IMR-90 (cell line): ENCODE data around the gene RBM45. TPM values are rescaled to one million over a fixed set of nuclear protein-coding genes. Genes with fewer than 3 reads are reported as not detected.

Experiments used
- ATAC-seq: fragments of 200-7000 bp; cut with Tn5 transposase; 2 replicates; pipeline ENCODE4 v1.9.1; 2020; ENCODE audit warnings: low read depth, mild to moderate bottlenecking, moderate library complexity
- BruUV-seq: library from RNA; stranded (reverse); fragments of 400-500 nt; replicated peaks from 2 replicates; lab custom pipeline; 2021; lab: Mats Ljungman, UMichigan
- CTCF ChIA-PET: fragments of 300-600 bp; formaldehyde crosslinking; extraction: SDS; loops from one replicate; lab custom pipeline; 2021; ENCODE audit warnings: antibody characterized with exemption; lab: Yijun Ruan, JAX
- POLR2A ChIA-PET: fragments of 300-600 bp; sonication (Branson Sonifier 250); formaldehyde crosslinking; loops from one replicate; lab custom pipeline; 2022; ENCODE audit warnings: antibody characterized with exemption; ENCODE audit not compliant: unreplicated experiment; lab: Charles Lee
- DNase-seq: peaks from one replicate; pipeline ENCODE4 v3.0.0; 2013
- H2AFZ ChIP-seq: replicated peaks from 2 replicates; pipeline ENCODE3; 2013; ENCODE audit warnings: low read length, mild to moderate bottlenecking; ENCODE audit not compliant: poor library complexity
- H2AK5ac ChIP-seq: 2 replicates; pipeline ENCODE4 v1.6.1; 2013; ENCODE audit warnings: low read depth, low read length, inconsistent platforms
- H2AK9ac ChIP-seq: replicated peaks from 2 replicates; pipeline ENCODE3; 2013; ENCODE audit warnings: mild to moderate bottlenecking, low read depth, low read length, moderate library complexity; ENCODE audit not compliant: poor library complexity
- H2BK120ac ChIP-seq: 2 replicates; pipeline ENCODE4 v1.6.1; 2013; ENCODE audit warnings: low read depth, low read length, inconsistent platforms
- H2BK15ac ChIP-seq: 3 replicates; pipeline ENCODE4 v1.6.1; 2013; ENCODE audit warnings: low read depth, low read length, inconsistent platforms
- H2BK20ac ChIP-seq: 2 replicates; pipeline ENCODE4 v1.6.1; 2013; ENCODE audit warnings: low read depth, mild to moderate bottlenecking, inconsistent platforms, low read length, moderate library complexity
- H2BK5ac ChIP-seq: 2 replicates; pipeline ENCODE4 v1.6.1; 2013; ENCODE audit warnings: mild to moderate bottlenecking, low read depth, low read length, inconsistent platforms; ENCODE audit not compliant: poor library complexity, severe bottlenecking
- H3K14ac ChIP-seq: replicated peaks from 2 replicates; pipeline ENCODE4 v1.6.1; 2013; ENCODE audit warnings: low read depth, low read length, inconsistent platforms
- H3K18ac ChIP-seq: 2 replicates; pipeline ENCODE4 v1.6.1; 2013; ENCODE audit warnings: low read depth, low read length, control low read depth
- H3K23ac ChIP-seq: 2 replicates; pipeline ENCODE4 v1.6.1; 2013; ENCODE audit warnings: low read depth, low read length, inconsistent platforms
- H3K27ac ChIP-seq: 2 replicates; pipeline ENCODE4 v1.5.1; 2013; ENCODE audit warnings: mild to moderate bottlenecking, control low read depth, low read length; ENCODE audit not compliant: insufficient read depth
- H3K27me3 ChIP-seq: 2 replicates; pipeline ENCODE4 v1.6.1; 2013; ENCODE audit warnings: low read length; ENCODE audit not compliant: control insufficient read depth, insufficient read depth
- H3K36me3 ChIP-seq: 2 replicates; pipeline ENCODE4 v1.6.1; 2013; ENCODE audit warnings: low read length, mixed read lengths; ENCODE audit not compliant: control insufficient read depth, insufficient read depth
- H3K4ac ChIP-seq: 2 replicates; pipeline ENCODE4 v1.6.1; 2013; ENCODE audit warnings: low read depth, low read length, inconsistent platforms
- H3K4me1 ChIP-seq: 2 replicates; pipeline ENCODE4 v1.6.1; 2013; ENCODE audit warnings: low read length, mixed read lengths; ENCODE audit not compliant: control insufficient read depth, insufficient read depth
- H3K4me2 ChIP-seq: 2 replicates; pipeline ENCODE4 v1.6.1; 2013; ENCODE audit warnings: low read depth, mild to moderate bottlenecking, control low read depth, low read length, moderate library complexity
- H3K4me3 ChIP-seq: 2 replicates; pipeline ENCODE4 v1.5.1; 2013; ENCODE audit warnings: low read depth, mild to moderate bottlenecking, control low read depth, low read length, moderate library complexity; ENCODE audit not compliant: insufficient read depth
- H3K56ac ChIP-seq: 2 replicates; pipeline ENCODE4 v1.6.1; 2013; ENCODE audit warnings: low read length, inconsistent platforms; ENCODE audit not compliant: insufficient read depth; ENCODE audit errors: extremely low read depth
- H3K79me1 ChIP-seq, 2 experiments: 2 replicates each; pipeline ENCODE4 v1.6.1; 2013; ENCODE audit warnings: low read length in 2 of 2, inconsistent platforms in 1 of 2, low read depth in 1 of 2
- H3K9ac ChIP-seq: 2 replicates; pipeline ENCODE4 v1.6.1; 2013; ENCODE audit warnings: low read depth, low read length, control low read depth
- H3K9me1 ChIP-seq: 2 replicates; pipeline ENCODE4 v1.6.1; 2013; ENCODE audit warnings: low read length, inconsistent platforms; ENCODE audit not compliant: insufficient read depth
- H3K9me3 ChIP-seq: 2 replicates; pipeline ENCODE4 v1.6.1; 2013; ENCODE audit warnings: low read length; ENCODE audit not compliant: control insufficient read depth, insufficient read depth
- H4K20me1 ChIP-seq: 2 replicates; pipeline ENCODE4 v1.6.1; 2013; ENCODE audit warnings: low read length, inconsistent platforms; ENCODE audit not compliant: insufficient read depth
- H4K5ac ChIP-seq: 2 replicates; pipeline ENCODE4 v1.6.1; 2013; ENCODE audit warnings: mild to moderate bottlenecking, low read depth, low read length, control low read depth
- H4K8ac ChIP-seq, 2 experiments: 2 replicates each; pipeline ENCODE4 v1.6.1; 2013; ENCODE audit warnings: low read depth in 2 of 2, low read length in 2 of 2, control low read depth in 1 of 2, inconsistent platforms in 1 of 2
- H4K91ac ChIP-seq: 2 replicates; pipeline ENCODE4 v1.6.1; 2013; ENCODE audit warnings: low read depth, low read length, inconsistent platforms; ENCODE audit not compliant: insufficient read depth
- BHLHE40 ChIP-seq: fragments of 150-350 bp; IDR thresholded peaks from 2 replicates; pipeline ENCODE4 v1.6.1; 2016; ENCODE audit warnings: mild to moderate bottlenecking, low read depth, low read length
- CHD1 ChIP-seq: IDR thresholded peaks from 2 replicates; pipeline ENCODE4 v1.6.1; 2012; ENCODE audit warnings: low read depth, low read length, improper control_type of control experiment
- FOS ChIP-seq: fragments of 150-350 bp; IDR thresholded peaks from 2 replicates; pipeline ENCODE4 v1.6.1; 2016; ENCODE audit warnings: low read depth, low read length
- MAFK ChIP-seq: IDR thresholded peaks from 2 replicates; pipeline ENCODE4 v1.6.1; 2012; ENCODE audit warnings: low read depth, low read length, improper control_type of control experiment
- RAD21 ChIP-seq: IDR thresholded peaks from 2 replicates; pipeline ENCODE4 v1.6.1; 2012; ENCODE audit warnings: low read length, improper control_type of control experiment
- RCOR1 ChIP-seq: IDR thresholded peaks from 2 replicates; pipeline ENCODE4 v1.6.1; 2012; ENCODE audit warnings: mild to moderate bottlenecking, low read length, improper control_type of control experiment; ENCODE audit not compliant: insufficient replicate concordance
- RFX5 ChIP-seq: IDR thresholded peaks from 2 replicates; pipeline ENCODE4 v1.8.0; 2012; ENCODE audit warnings: low read depth, mild to moderate bottlenecking, low read length, moderate library complexity
- USF2 ChIP-seq: fragments of 150-350 bp; IDR thresholded peaks from 2 replicates; pipeline ENCODE4 v1.6.1; 2017; ENCODE audit warnings: mild to moderate bottlenecking, antibody characterized with exemption, low read length, low read depth
- WGBS, 2 experiments: methylation state at CpG; one replicate each; pipeline versions ENCODE4 v1.1.5 to v1.1.7; 2013; ENCODE audit warnings: missing lambda C conversion rate in 2 of 2; ENCODE audit not compliant: insufficient read length in 1 of 2; ENCODE audit errors: extremely low coverage in 2 of 2; 5-methylcytosine and 5-hydroxymethylcytosine counted together
- dilution Hi-C: fragments of 300-500 bp; cut with HindIII; formaldehyde crosslinking; loops from one replicate; pipeline ENCODE4 v1.14.3; 2018; ENCODE audit warnings: low sequenced_read_pairs; ENCODE audit not compliant: unreplicated experiment
- in situ Hi-C: fragments of 300-500 bp; cut with MboI; formaldehyde crosslinking; loops from 3 replicates; pipeline ENCODE4 v1.14.3; 2019; ENCODE audit warnings: low sequenced_read_pairs, inconsistent platforms, mixed read lengths
- intact Hi-C: fragments of 100-400 bp; cut with micrococcal nuclease; formaldehyde crosslinking; loops from 2 replicates; pipeline ENCODE4 v1.10.0; 2022
- polyA plus RNA-seq, 3 experiments: library from polyadenylated mRNA; depleted of rRNA; stranded (reverse); fragments of >200 nt; gene quantifications; 2 replicates each; pipeline ENCODE4 v1.2.3, GENCODE V29; 2012; ENCODE audit warnings: low replicate concordance in 1 of 3
- total RNA-seq: library from RNA; depleted of rRNA; stranded (reverse); fragments of >200 nt; gene quantifications from 2 replicates; pipeline ENCODE4 v1.2.3, GENCODE V29; 2012
- TF ChIP-seq, protein P1 (sequence below): fragments of 150-350 bp; IDR thresholded peaks from 2 replicates; pipeline ENCODE4 v1.6.1; 2016; ENCODE audit warnings: low read depth, mild to moderate bottlenecking, low read length, moderate library complexity, borderline replicate concordance
- TF ChIP-seq, protein P2 (sequence below): conservative IDR thresholded peaks from 2 replicates; pipeline ENCODE4 v1.5.1; 2012; ENCODE audit warnings: mild to moderate bottlenecking, low read depth, low read length, improper control_type of control experiment

The RBM45 gene
- total and polyA plus RNA-seq, 2 of the 4 experiments (the other 2 are of a cell fraction) = 10.3 to 17.9 TPM

DNA sequence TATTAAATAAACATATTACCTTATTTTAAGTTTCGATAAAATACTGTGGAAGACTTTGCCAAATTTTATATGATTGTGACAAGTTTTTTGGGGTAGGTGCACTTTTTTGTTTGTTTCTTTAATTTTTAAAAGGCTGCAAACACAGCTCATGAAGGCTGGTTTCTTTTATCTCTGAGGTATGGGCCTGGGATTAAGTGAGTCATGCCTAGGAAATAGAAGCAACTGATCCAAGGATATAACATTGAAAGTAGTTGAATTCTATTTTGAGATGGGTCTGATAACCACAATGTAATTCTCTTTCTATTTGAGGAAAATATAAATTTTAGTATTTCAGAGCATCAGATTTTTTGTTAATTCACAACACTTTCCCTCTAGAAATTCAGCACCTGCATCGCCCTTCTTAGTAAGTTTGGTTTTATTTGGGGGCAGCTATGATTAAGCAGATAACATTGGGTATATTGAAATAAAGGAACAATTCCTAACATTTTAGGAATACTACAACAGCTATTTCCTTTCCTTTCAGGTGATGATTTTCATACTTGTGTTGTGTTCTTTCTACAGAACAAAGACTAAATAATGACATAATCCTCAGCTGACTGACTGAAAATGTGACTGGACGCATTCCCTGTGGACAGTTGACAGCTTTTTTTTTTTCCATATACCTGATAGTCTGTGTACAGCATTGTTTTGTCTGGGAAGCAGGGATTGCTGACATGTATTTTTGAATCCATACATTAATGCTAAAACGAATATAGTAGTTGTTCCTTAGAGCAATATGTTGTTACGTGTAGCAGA is 16.8 kb downstream of the RBM45 start (continued):
- no peak for TF ChIP-seq RFX5

DNA sequence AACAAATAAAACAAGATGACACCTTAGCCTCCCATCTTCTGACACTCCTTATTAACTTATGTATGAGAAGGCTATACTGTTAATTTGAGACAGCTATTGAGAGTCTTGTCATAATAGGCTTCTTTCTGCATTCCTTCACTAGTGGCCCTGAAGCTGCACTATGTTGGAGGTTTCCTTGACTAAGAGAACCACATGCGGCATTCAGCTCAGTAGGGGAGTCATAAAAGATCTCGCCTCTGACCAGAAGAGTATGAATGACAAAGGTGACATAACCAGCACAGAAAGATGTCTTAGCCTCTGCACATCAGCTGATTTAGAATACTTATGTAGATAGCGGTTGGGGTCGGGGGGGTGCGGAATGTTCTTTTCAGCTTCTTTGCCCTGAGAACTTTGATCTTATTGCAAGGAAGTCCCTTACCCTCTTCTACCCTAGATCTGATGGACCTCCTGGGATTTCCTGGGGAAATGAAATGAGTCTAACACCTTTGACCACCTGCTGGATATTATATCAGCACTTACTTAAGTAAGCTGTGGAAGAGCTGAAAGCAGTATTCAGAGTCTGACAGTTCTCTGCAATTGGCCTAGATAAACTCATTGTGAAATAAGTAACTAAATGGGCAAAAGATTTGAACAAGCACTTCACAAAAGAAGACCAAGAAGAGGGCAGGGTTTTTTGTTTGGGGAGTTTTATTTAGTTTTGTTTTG is 24.2 kb downstream of the RBM45 start:
- no peak overlapping the region for H4K8ac ChIP-seq
- H2BK120ac ChIP-seq = no peak overlapping the region
- H2BK5ac ChIP-seq = no peak overlapping the region
- no peaks in the 10 kb centered on the region for H3K79me1 ChIP-seq
- H4K91ac ChIP-seq = no peak overlapping the region
- H3K27ac ChIP-seq = no peak overlapping the region
- dilution Hi-C loops (no loop called here), intact Hi-C loops (no loop called here), in situ Hi-C loops (no loop called here)
- DNase-seq (no peak), ATAC-seq (no peak)
- H3K4me2 ChIP-seq = no peak overlapping the region
- H3K4me1 ChIP-seq = no peaks in the 10 kb centered on the region
- BruUV-seq = no TSS peak
- H3K9ac ChIP-seq = no peak overlapping the region
- TF ChIP-seq RFX5 (no peak), USF2 (no peak), BHLHE40 (no peak), CHD1 (no peak), MAFK (no peak), RCOR1 (no peak), RAD21 (no peak), FOS (no peak)
- TF ChIP-seq, protein P1, sequence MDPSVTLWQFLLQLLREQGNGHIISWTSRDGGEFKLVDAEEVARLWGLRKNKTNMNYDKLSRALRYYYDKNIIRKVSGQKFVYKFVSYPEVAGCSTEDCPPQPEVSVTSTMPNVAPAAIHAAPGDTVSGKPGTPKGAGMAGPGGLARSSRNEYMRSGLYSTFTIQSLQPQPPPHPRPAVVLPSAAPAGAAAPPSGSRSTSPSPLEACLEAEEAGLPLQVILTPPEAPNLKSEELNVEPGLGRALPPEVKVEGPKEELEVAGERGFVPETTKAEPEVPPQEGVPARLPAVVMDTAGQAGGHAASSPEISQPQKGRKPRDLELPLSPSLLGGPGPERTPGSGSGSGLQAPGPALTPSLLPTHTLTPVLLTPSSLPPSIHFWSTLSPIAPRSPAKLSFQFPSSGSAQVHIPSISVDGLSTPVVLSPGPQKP = no peak
- TF ChIP-seq, protein P2, sequence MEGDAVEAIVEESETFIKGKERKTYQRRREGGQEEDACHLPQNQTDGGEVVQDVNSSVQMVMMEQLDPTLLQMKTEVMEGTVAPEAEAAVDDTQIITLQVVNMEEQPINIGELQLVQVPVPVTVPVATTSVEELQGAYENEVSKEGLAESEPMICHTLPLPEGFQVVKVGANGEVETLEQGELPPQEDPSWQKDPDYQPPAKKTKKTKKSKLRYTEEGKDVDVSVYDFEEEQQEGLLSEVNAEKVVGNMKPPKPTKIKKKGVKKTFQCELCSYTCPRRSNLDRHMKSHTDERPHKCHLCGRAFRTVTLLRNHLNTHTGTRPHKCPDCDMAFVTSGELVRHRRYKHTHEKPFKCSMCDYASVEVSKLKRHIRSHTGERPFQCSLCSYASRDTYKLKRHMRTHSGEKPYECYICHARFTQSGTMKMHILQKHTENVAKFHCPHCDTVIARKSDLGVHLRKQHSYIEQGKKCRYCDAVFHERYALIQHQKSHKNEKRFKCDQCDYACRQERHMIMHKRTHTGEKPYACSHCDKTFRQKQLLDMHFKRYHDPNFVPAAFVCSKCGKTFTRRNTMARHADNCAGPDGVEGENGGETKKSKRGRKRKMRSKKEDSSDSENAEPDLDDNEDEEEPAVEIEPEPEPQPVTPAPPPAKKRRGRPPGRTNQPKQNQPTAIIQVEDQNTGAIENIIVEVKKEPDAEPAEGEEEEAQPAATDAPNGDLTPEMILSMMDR = no peak
- no peaks in the 10 kb centered on the region for H3K9me3 ChIP-seq
- H2AK5ac ChIP-seq = no peak overlapping the region
- H3K4me3 ChIP-seq = no peak overlapping the region
- no peak overlapping the region for H4K5ac ChIP-seq
- no peaks in the 10 kb centered on the region for H3K9me1 ChIP-seq
- H2AFZ ChIP-seq = no peak overlapping the region
- H3K18ac ChIP-seq = no peak overlapping the region
- H3K4ac ChIP-seq = no peak overlapping the region
- whole genome bisulfite sequencing, 2 experiments = no CpG with 5 or more reads among the region's 5 CpGs
- no peak overlapping the region for H2BK15ac ChIP-seq
- H3K36me3 ChIP-seq = no peaks in the 10 kb centered on the region; the same call in 1 of the 2 replicates
- H2BK20ac ChIP-seq = no peak overlapping the region
- no peaks in the 10 kb centered on the region for H4K20me1 ChIP-seq
- no peak overlapping the region for H3K56ac ChIP-seq
- POLR2A ChIA-PET = no interaction called here
- H3K27me3 ChIP-seq = no peaks in the 10 kb centered on the region
- CTCF ChIA-PET = interaction anchor here (1.0 to 1.1 kb wide), 2 partner anchors 278 to 283 kb away, joined by 3 to 4 read pairs; no protein-coding TSS in a partner anchor
- H2AK9ac ChIP-seq = no peak overlapping the region
- no peak overlapping the region for H3K23ac ChIP-seq
- H3K14ac ChIP-seq = no peak overlapping the region
